Measurements from ENCODE around the gene RHBDF2.

RHBDF2 gene

DNA sequence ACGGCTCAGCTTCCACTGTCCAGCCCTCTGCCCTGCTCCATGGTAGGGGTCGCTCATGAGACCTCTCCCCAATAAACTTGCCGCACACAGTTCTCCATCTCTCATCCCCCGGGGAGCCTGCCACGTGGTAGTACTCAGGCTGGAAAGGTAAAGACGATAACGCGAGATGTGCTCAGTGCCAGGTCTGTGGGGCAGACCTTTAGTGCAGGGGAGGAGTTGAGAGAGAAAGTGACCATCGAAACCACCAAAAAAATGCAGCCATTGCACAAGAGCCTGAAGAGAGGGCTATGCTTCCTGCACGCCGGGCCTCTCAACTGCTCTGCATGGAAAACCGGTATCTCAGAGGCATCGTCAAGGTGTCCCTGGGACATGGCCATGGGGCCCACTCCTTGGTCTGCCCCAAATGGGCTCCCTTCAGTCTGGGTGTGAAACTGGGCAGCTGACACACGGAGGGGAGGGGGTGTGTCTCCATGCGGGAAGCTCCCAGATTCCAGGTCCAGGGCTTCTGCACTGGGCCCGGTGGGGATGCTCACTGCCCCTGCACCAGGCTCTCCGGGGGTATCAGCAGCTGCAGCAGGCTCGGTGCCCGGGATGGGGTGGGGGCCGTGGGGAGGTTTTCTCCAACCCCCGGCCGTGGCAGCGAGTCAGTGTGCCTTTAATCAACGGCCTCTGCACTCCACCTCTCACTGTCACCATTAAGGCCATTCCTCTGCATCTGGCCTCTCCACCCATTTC is 38.5 kb downstream of the RHBDF2 start:
- no peak overlapping the region for H3K9ac ChIP-seq (ENCODE audit: low read length)
- H3K27me3 ChIP-seq (ENCODE audit: control insufficient read depth, insufficient read depth, low read length): no peaks in the 10 kb centered on the region
- no peak overlapping the region for H3K4me3 ChIP-seq (ENCODE audit: low read length)
- no peaks in the 10 kb centered on the region for H3K4me1 ChIP-seq (ENCODE audit: control insufficient read depth, insufficient read depth, low read length)
- H3K36me3 ChIP-seq (ENCODE audit: control insufficient read depth, insufficient read depth, low read length): no peaks in the 10 kb centered on the region
- H3K27ac ChIP-seq (ENCODE audit: low read depth, low read length): no peak overlapping the region

DNA sequence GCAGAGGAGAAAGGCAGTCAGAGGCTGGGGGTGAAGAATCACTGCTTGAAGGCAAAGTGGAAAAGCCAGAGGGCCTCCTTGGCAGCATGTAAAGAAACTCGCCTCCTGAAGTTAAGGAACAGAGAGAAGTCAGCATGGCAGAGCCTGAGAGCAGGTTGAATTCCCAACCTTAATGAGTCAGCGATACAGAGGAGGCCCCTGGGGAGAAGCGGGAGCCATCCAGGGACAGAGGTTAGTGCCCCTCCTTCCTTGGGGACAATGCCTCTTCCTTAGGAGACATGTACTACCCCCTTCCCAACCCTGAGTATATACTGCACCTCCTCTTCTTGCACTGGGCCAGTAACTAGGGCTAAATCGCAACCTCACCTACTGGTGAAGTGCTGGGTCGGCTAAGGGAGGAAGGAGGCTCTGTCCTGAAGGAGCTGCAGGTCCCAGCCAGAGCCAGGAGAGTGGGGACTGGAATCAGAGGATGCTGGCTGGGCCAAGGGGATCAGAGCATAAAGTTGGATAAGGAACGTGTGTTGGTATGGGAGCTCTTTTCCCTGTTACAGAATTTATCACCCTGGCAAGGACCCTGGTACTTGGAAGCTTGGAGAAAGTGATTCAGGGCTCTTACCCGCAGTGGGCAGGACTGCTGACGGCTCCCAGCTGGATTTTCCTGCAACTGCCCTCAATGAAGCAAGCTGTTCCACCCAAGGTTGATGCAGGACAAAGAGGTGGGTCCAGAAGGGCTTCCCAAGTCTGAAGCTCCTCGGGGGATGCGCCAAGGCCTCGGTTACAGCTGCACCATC is 39.3 kb downstream of the RHBDF2 start:
- Histone ChIP-seq H3K36me3 (ENCODE audit: control insufficient read depth, insufficient read depth, low read length) (no peaks in the 10 kb centered on the region), H3K27me3 (ENCODE audit: control insufficient read depth, insufficient read depth, low read length) (no peaks in the 10 kb centered on the region), H3K9ac (ENCODE audit: low read length) (no peak overlapping the region), H3K27ac (ENCODE audit: low read depth, low read length) (no peak overlapping the region), H3K4me1 (ENCODE audit: control insufficient read depth, insufficient read depth, low read length) (no peaks in the 10 kb centered on the region), H3K4me3 (ENCODE audit: low read length) (no peak overlapping the region)

DNA sequence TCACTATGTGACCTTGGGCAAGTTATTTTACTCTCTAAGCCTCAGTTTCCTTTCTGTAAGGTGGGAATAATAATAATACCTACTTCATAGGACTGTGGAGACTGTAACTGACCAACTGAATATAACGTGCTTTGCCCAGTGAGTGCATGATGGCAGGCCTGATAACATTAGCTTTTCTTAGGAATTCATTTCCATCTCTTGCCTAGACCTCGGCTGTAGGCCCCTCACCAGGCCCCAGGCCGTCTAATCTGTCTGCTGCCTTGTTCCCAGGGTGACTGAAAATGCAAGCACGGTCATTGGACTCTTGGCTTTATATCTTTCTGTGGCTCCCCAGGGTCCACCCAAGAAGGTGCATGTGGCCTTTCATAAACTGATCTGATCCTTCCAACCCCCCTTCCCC is 41.5 kb downstream of the RHBDF2 start:
- Histone ChIP-seq H3K27me3 (ENCODE audit: control insufficient read depth, insufficient read depth, low read length) (no peaks in the 10 kb centered on the region), H3K4me3 (ENCODE audit: low read length) (no peak overlapping the region), H3K9ac (ENCODE audit: low read length) (no peak overlapping the region), H3K36me3 (ENCODE audit: control insufficient read depth, insufficient read depth, low read length) (no peaks in the 10 kb centered on the region), H3K4me1 (ENCODE audit: control insufficient read depth, insufficient read depth, low read length) (no peaks in the 10 kb centered on the region), H3K27ac (ENCODE audit: low read depth, low read length) (no peak overlapping the region)

DNA sequence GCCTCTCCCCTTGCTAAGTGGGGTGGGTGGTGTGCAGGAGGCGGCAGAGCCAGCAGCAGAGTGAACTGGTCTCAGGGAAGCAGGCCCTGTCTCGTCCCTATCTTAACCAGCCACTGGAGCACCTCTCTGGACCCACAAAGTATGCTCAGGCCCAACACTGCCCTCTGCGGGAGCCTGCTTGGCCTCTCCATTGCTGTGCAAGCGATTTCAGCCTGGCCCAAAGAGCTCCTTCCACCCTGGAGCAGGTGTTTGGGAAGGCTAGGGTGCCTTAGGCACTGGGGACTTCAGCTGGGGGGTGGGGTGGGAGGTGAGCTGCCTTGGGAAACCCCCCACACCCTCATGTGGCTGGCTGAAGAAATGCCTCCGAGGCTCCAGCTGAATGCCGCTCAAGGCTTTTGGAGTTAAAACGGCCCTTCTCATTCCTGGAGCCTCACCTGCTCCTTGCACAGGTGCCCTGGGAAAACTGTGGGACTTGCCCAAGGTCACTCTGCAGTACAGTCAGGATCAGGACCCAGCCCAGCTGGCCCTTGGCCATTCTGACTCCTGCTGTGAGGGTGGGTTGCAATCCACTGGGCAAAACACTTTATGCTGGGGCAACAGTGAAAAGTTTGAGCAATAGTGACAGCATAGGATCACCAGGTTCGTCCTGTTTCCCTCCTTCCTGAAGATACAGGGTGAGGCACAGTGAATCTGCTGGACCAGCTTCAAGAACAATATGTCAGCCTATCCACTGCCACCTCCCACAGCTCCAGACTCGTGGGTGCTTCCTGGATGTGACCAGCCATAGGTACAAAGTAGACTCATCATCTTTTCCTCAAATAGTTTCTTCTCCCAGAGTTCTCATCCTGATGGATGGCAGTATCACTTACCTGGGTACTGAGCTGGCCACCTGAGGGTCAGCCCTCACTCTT is 42.4 kb downstream of the RHBDF2 start:
- Histone ChIP-seq H3K27me3 (ENCODE audit: control insufficient read depth, insufficient read depth, low read length) (no peaks in the 10 kb centered on the region), H3K9ac (ENCODE audit: low read length) (no peak overlapping the region), H3K27ac (ENCODE audit: low read depth, low read length) (no peak overlapping the region), H3K4me3 (ENCODE audit: low read length) (no peak overlapping the region), H3K4me1 (ENCODE audit: control insufficient read depth, insufficient read depth, low read length) (no peaks in the 10 kb centered on the region), H3K36me3 (ENCODE audit: control insufficient read depth, insufficient read depth, low read length) (no peaks in the 10 kb centered on the region)

DNA sequence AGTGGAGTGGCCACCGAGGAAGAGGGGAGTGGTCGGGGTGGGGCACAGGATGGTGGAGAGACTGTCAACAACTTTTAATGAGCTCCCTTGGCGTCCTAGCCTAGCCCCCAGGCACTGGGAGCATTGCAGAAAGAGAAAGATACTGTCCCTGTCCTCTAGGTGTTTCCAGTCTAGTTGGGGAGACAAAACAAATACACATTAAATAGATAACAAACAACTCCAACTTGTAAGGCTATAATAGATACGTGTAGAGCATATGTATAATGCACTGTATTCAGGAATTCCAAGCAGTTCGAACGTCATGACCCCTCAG is 47.8 kb downstream of the RHBDF2 start:
- H3K4me1 ChIP-seq (ENCODE audit: control insufficient read depth, insufficient read depth, low read length): peaks cover 4% of the 10 kb centered on the region
- H3K36me3 ChIP-seq (ENCODE audit: control insufficient read depth, insufficient read depth, low read length): no peaks in the 10 kb centered on the region
- H3K27ac ChIP-seq (ENCODE audit: low read depth, low read length): no peak overlapping the region
- H3K27me3 ChIP-seq (ENCODE audit: control insufficient read depth, insufficient read depth, low read length): no peaks in the 10 kb centered on the region
- peak overlapping the region; percentile 46 for H3K4me3 ChIP-seq (ENCODE audit: low read length)
- H3K9ac ChIP-seq (ENCODE audit: low read length): no peak overlapping the region

DNA sequence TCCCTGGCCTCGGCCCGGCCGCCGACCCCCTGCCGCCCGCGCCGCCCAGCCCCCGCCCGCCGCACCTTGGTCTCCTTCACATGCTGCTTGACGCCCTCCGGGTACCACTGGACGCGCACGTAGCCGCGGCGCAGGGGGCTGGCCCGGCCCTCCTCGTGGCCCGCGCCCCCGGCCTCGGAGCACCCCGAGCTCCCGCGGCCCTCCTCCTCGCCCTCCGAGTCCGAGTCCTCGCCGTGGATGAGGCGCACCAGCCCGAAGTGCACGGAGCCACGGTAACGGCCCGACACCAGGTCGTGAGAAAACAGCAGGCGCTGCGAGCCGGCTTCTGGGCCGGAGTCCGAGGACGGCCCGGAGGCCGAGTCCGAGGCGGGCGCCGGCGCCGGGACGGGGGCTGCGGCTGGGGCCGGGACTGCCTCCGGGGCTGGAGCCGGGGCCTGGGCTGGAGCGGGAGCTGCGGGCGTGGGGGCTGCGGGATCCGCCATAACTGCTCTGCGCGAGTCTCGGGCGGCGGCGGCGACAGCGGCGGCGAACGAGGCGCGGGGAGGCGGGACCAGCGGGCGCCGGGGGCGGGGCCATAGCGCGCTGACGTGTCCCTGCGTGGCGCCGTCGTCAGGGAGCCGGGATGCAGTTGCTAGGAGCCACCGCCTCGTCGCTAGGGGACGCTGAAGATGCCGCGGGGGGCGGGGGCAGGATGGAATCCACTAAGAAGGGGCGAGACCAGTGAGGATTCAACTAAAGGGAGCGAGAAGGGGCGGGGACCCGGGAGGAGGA is 48.4 kb downstream of the RHBDF2 start, which contains the start of gene UBE2O:
Gene UBE2O (minus strand): TSS at position 493 of the 771 bp plus-strand sequence. CDS start 11 bp downstream, at position 482.
- H3K4me3 ChIP-seq (ENCODE audit: low read length): peak within 1 kb of the TSS; percentile 80
- H3K4me1 ChIP-seq (ENCODE audit: control insufficient read depth, insufficient read depth, low read length): peaks cover 9% of the 10 kb centered on the region
- H3K9ac ChIP-seq (ENCODE audit: low read length): peak within 1 kb of the TSS; percentile 21
- no peaks in the 10 kb centered on the region for H3K27me3 ChIP-seq (ENCODE audit: control insufficient read depth, insufficient read depth, low read length)
- no peaks in the 10 kb centered on the region for H3K36me3 ChIP-seq (ENCODE audit: control insufficient read depth, insufficient read depth, low read length)
- peak within 1 kb of the TSS; percentile 55 for H3K27ac ChIP-seq (ENCODE audit: low read depth, low read length)

DNA sequence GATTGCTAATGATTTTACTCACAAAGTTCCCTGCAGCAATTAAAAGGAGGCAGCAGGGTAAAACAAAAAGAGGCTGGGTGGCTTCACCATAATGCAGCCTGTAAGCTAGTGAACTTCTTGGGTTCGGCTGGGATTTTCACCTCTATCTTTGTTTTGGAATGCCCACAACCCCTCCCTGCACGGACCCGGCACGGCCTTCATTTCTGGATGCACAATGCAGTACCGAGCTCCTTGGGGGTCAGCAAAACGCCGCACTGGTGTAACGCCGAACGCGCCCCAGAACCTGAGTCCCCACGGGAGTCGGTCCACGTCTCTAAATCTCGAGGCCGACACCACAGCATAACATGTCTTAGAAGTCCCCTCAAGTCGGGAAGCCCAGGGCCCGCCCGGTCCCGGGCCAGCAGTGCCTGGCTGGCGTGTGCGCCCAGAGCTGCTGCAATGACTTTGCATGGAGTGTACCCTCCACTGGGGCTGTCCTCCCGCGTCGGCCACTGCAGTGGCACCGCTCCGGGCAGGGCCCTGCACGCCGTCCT is 49.0 kb downstream of the RHBDF2 start:
- Histone ChIP-seq H3K9ac (ENCODE audit: low read length) (no peak overlapping the region), H3K27ac (ENCODE audit: low read depth, low read length) (no peak overlapping the region), H3K27me3 (ENCODE audit: control insufficient read depth, insufficient read depth, low read length) (no peaks in the 10 kb centered on the region), H3K4me1 (ENCODE audit: control insufficient read depth, insufficient read depth, low read length) (peaks cover 11% of the 10 kb centered on the region), H3K4me3 (ENCODE audit: low read length) (peak overlapping the region; percentile 80), H3K36me3 (ENCODE audit: control insufficient read depth, insufficient read depth, low read length) (no peaks in the 10 kb centered on the region)

DNA sequence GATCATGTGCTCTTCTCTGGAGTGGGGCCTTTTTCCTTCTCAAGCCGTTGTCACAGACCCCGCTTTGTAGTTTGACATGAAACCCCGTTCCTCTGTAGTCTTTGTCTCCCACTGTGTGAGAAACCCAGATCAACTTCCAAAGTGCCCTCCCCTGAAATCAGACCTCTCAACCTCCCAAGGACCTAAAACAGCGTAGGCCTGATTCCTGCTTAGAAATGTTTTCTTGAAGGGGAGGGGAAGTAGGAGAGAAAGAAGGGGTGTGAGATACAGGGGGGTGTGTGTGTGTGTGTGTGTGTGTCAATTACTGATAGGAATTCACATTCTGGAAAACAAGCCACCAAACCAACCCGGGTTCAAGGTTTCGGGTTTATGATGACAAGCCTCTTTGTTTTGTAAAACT is 49.7 kb downstream of the RHBDF2 start:
- H3K4me3 ChIP-seq (ENCODE audit: low read length): no peak overlapping the region
- H3K36me3 ChIP-seq (ENCODE audit: control insufficient read depth, insufficient read depth, low read length): no peaks in the 10 kb centered on the region
- peaks cover 16% of the 10 kb centered on the region for H3K4me1 ChIP-seq (ENCODE audit: control insufficient read depth, insufficient read depth, low read length)
- no peak overlapping the region for H3K9ac ChIP-seq (ENCODE audit: low read length)
- no peaks in the 10 kb centered on the region for H3K27me3 ChIP-seq (ENCODE audit: control insufficient read depth, insufficient read depth, low read length)
- no peak overlapping the region for H3K27ac ChIP-seq (ENCODE audit: low read depth, low read length)

DNA sequence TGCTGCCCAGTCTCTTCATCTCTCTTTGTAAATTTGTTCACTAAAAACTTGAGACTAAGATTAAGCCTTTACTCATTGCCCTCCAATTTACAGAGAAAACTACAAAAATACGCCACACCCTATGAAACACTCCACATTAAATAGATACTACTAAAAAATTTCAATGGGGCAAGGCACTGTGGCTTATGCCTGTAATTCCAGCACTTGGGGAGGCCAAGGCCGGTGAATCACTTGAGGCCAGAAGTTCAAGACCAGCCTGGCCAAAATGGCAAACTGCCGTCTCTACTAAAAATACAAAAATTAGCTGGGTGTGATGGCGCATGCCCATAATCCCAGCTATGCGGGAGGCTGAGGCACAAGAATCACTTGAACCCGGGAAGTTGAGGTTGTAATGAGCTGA is 52.1 kb downstream of the RHBDF2 start:
- no peak overlapping the region for H3K27ac ChIP-seq (ENCODE audit: low read depth, low read length)
- no peaks in the 10 kb centered on the region for H3K36me3 ChIP-seq (ENCODE audit: control insufficient read depth, insufficient read depth, low read length)
- H3K4me3 ChIP-seq (ENCODE audit: low read length): no peak overlapping the region
- H3K27me3 ChIP-seq (ENCODE audit: control insufficient read depth, insufficient read depth, low read length): no peaks in the 10 kb centered on the region
- no peak overlapping the region for H3K9ac ChIP-seq (ENCODE audit: low read length)
- peaks cover 18% of the 10 kb centered on the region for H3K4me1 ChIP-seq (ENCODE audit: control insufficient read depth, insufficient read depth, low read length)

DNA sequence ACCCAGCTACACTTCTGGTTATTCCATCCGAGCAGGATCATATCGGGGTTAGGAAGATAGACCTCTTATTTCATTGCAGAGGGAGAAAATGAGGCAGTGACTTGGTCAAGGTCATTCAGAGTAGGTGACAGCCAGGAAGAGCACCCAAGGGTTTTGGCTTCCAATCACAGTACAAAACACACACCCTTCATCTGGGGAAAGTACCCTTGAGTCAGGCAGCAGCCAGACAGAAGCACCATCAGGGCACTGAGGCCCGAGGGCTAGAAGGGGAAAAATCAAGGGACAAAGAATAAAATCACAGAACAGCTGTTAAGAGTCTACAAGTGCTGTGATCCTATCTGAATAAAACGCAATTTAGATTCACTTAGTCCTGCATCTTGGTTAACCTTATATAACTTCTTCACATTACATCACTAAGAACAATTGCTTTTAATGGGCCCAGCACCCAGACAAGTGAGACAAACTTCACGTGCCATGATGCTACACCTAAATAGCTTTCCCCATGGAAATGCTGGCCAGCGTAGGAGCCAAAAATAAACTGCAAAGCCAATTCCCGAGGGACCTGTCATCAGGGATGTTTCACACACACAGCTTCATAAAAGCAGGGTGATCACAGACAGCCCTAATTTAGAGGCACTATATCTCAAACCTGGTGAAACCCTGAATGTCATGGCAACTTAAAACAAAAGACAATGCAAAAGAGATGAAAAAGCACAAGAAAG is 53.1 kb downstream of the RHBDF2 start:
- no peak overlapping the region for H3K4me3 ChIP-seq (ENCODE audit: low read length)
- no peak overlapping the region for H3K9ac ChIP-seq (ENCODE audit: low read length)
- no peaks in the 10 kb centered on the region for H3K36me3 ChIP-seq (ENCODE audit: control insufficient read depth, insufficient read depth, low read length)
- peaks cover 18% of the 10 kb centered on the region for H3K4me1 ChIP-seq (ENCODE audit: control insufficient read depth, insufficient read depth, low read length)
- no peaks in the 10 kb centered on the region for H3K27me3 ChIP-seq (ENCODE audit: control insufficient read depth, insufficient read depth, low read length)
- H3K27ac ChIP-seq (ENCODE audit: low read depth, low read length): peak overlapping the region; percentile 50
